ENCODE data around the gene KRT86.
"Not testable (repeated sequence)": the region's sequence is repeated elsewhere in the genome, so short reads cannot be mapped to it uniquely, and the experiment has no call there.

The KRT86 gene

DNA sequence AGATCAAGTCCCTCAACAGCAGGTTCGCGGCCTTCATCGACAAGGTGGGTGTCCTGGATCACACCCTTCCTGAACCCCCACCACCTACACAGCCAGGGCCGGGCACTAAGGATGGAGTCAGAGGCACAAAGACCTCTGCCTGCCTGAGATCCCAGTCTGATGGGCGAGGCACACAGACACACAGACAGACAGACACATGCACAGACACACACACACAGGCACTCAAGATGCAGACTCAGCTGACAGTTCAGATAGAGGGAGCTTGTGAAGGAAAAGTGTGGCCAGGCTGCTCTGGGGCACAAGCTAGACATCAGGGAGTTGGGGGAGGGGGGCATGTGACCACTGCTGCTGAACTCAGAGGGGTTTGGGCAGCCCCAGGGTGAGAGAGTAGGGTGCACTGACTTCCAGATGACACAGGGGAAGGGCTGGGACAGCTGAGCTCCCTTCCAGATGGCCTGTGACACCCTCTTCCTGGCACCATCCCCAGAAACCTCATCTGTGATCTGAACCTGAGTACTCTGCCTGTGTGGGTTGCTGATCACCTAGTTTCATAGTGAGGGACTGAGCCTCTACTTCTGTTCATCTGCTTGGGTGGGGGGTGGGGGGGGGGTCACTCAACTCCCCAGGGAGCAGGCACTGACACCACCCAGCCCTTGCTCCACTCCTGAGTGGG lies 27.9 kb downstream of the KRT86 start:
- not testable (repeated sequence) for H3K9me3 ChIP-seq (ENCODE audit: control insufficient read depth, insufficient read depth, low read depth, low read length); H3K9ac ChIP-seq (ENCODE audit: low read length); H3K36me3 ChIP-seq (ENCODE audit: control insufficient read depth, insufficient read depth, low read length); H3K4me3 ChIP-seq (ENCODE audit: low read depth, low read length); H3K4me1 ChIP-seq (ENCODE audit: control insufficient read depth, insufficient read depth, low read length); H3K27ac ChIP-seq (ENCODE audit: low read depth, low read length)
- peaks cover 29% of the 10 kb centered on the region for H3K27me3 ChIP-seq (ENCODE audit: control insufficient read depth, insufficient read depth, low read length)

- Histone ChIP-seq H3K27me3 (ENCODE audit: control insufficient read depth, insufficient read depth, low read length) (peaks cover 44% of the 10 kb centered on the region), H3K4me1 (ENCODE audit: control insufficient read depth, insufficient read depth, low read length) (peaks cover 11% of the 10 kb centered on the region)
- not testable (repeated sequence) for H3K9me3 ChIP-seq (ENCODE audit: control insufficient read depth, insufficient read depth, low read depth, low read length); H3K4me3 ChIP-seq (ENCODE audit: low read depth, low read length); H3K27ac ChIP-seq (ENCODE audit: low read depth, low read length); H3K36me3 ChIP-seq (ENCODE audit: control insufficient read depth, insufficient read depth, low read length); H3K9ac ChIP-seq (ENCODE audit: low read length)
These were observed 30.5 kb downstream of the KRT86 start for GRCh38 chr12:52304941-52305411.

GRCh38 chr12:52305921-52306705 lies 31.7 kb downstream of the KRT86 start:
- Histone ChIP-seq H3K36me3 (ENCODE audit: control insufficient read depth, insufficient read depth, low read length) (no peaks in the 10 kb centered on the region), H3K9ac (ENCODE audit: low read length) (no peak overlapping the region), H3K9me3 (ENCODE audit: control insufficient read depth, insufficient read depth, low read depth, low read length) (no peaks in the 10 kb centered on the region), H3K4me1 (ENCODE audit: control insufficient read depth, insufficient read depth, low read length) (peaks cover 11% of the 10 kb centered on the region), H3K27me3 (ENCODE audit: control insufficient read depth, insufficient read depth, low read length) (peaks cover 56% of the 10 kb centered on the region), H3K4me3 (ENCODE audit: low read depth, low read length) (no peak overlapping the region), H3K27ac (ENCODE audit: low read depth, low read length) (no peak overlapping the region)

GRCh38 chr12:52306731-52307130 lies 32.3 kb downstream of the KRT86 start:
- Histone ChIP-seq H3K4me1 (ENCODE audit: control insufficient read depth, insufficient read depth, low read length) (peaks cover 9% of the 10 kb centered on the region), H3K27me3 (ENCODE audit: control insufficient read depth, insufficient read depth, low read length) (peaks cover 62% of the 10 kb centered on the region), H3K27ac (ENCODE audit: low read depth, low read length) (no peak overlapping the region), H3K9me3 (ENCODE audit: control insufficient read depth, insufficient read depth, low read depth, low read length) (no peaks in the 10 kb centered on the region), H3K9ac (ENCODE audit: low read length) (no peak overlapping the region), H3K4me3 (ENCODE audit: low read depth, low read length) (no peak overlapping the region), H3K36me3 (ENCODE audit: control insufficient read depth, insufficient read depth, low read length) (no peaks in the 10 kb centered on the region)

- no peaks in the 10 kb centered on the region for H3K36me3 ChIP-seq (ENCODE audit: control insufficient read depth, insufficient read depth, low read length)
- H3K27me3 ChIP-seq (ENCODE audit: control insufficient read depth, insufficient read depth, low read length) = peaks cover 75% of the 10 kb centered on the region
- no peak overlapping the region for H3K27ac ChIP-seq (ENCODE audit: low read depth, low read length)
- H3K9ac ChIP-seq (ENCODE audit: low read length) = peak overlapping the region; percentile 25
- H3K4me1 ChIP-seq (ENCODE audit: control insufficient read depth, insufficient read depth, low read length) = peaks cover 9% of the 10 kb centered on the region
- peak overlapping the region; percentile 79 for H3K4me3 ChIP-seq (ENCODE audit: low read depth, low read length)
- H3K9me3 ChIP-seq (ENCODE audit: control insufficient read depth, insufficient read depth, low read depth, low read length) = no peaks in the 10 kb centered on the region
These were observed 33.7 kb downstream of the KRT86 start for GRCh38 chr12:52307836-52308805.

DNA sequence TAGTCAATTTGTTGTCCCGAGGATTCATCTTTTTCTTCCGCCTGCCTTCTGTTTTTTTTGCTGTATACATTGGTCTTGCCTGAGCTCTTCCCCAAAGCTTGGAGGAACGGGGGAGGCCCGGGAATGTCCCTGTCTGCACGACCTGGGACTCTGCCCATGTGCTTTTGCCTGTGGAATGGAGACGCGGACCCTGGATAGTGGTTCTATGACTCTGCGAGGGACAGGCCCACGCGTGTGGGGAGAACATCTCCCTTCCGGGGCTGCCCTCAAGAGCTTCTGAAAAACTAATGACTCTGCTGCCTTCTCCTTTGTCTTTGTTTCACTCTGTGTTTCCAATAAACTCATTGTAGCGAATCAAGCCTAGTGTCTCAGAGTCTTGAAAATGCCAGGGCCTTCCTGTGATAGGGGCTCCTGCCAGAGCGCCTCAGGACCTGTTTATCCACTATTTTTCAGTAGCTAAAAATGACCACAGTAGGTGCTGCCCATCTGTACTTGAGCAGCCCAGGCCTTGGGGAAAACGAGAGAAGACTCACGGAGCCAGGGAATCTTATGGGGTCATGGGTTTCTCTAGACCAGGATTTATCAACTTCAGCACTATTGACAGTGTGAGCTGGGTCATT lies 34.5 kb downstream of the KRT86 start:
- H3K27me3 ChIP-seq (ENCODE audit: control insufficient read depth, insufficient read depth, low read length) = peaks cover 77% of the 10 kb centered on the region
- H3K36me3 ChIP-seq (ENCODE audit: control insufficient read depth, insufficient read depth, low read length) = no peaks in the 10 kb centered on the region
- H3K4me1 ChIP-seq (ENCODE audit: control insufficient read depth, insufficient read depth, low read length) = peaks cover 9% of the 10 kb centered on the region
- peak overlapping the region; percentile 79 for H3K4me3 ChIP-seq (ENCODE audit: low read depth, low read length)
- H3K9ac ChIP-seq (ENCODE audit: low read length) = no peak overlapping the region
- H3K27ac ChIP-seq (ENCODE audit: low read depth, low read length) = no peak overlapping the region
- H3K9me3 ChIP-seq (ENCODE audit: control insufficient read depth, insufficient read depth, low read depth, low read length) = no peaks in the 10 kb centered on the region

- no peak overlapping the region for H3K9ac ChIP-seq (ENCODE audit: low read length)
- H3K27ac ChIP-seq (ENCODE audit: low read depth, low read length) = no peak overlapping the region
- H3K27me3 ChIP-seq (ENCODE audit: control insufficient read depth, insufficient read depth, low read length) = peaks cover 78% of the 10 kb centered on the region
- H3K36me3 ChIP-seq (ENCODE audit: control insufficient read depth, insufficient read depth, low read length) = no peaks in the 10 kb centered on the region
- no peaks in the 10 kb centered on the region for H3K9me3 ChIP-seq (ENCODE audit: control insufficient read depth, insufficient read depth, low read depth, low read length)
- H3K4me3 ChIP-seq (ENCODE audit: low read depth, low read length) = no peak overlapping the region
- peaks cover 9% of the 10 kb centered on the region for H3K4me1 ChIP-seq (ENCODE audit: control insufficient read depth, insufficient read depth, low read length)
These were observed 36.3 kb downstream of the KRT86 start for GRCh38 chr12:52310622-52311284.

DNA sequence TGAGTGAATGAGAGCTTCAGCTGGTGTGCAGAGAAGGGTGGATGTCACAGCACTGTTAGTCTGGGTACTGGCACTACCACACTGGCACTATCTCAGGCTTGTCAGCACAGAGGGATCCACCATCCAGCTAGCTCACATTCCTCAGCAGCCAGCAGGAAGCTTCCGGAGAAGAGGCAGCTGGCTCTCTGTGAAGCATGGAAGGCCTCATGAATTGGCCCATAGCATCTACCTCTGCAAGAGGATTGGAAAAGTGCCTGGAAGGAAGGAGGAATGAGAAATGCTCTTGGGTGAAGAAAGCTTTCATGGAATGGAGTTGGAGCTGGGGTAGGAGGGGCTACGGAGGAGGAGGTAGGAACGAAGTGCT lies 36.8 kb downstream of the KRT86 start:
- H3K9ac ChIP-seq (ENCODE audit: low read length) = no peak overlapping the region
- H3K27me3 ChIP-seq (ENCODE audit: control insufficient read depth, insufficient read depth, low read length) = peaks cover 72% of the 10 kb centered on the region
- no peaks in the 10 kb centered on the region for H3K9me3 ChIP-seq (ENCODE audit: control insufficient read depth, insufficient read depth, low read depth, low read length)
- no peaks in the 10 kb centered on the region for H3K36me3 ChIP-seq (ENCODE audit: control insufficient read depth, insufficient read depth, low read length)
- H3K4me3 ChIP-seq (ENCODE audit: low read depth, low read length) = no peak overlapping the region
- H3K4me1 ChIP-seq (ENCODE audit: control insufficient read depth, insufficient read depth, low read length) = peaks cover 9% of the 10 kb centered on the region
- no peak overlapping the region for H3K27ac ChIP-seq (ENCODE audit: low read depth, low read length)

GRCh38 chr12:52312086-52312485 lies 37.6 kb downstream of the KRT86 start:
- Histone ChIP-seq H3K27me3 (ENCODE audit: control insufficient read depth, insufficient read depth, low read length) (peaks cover 64% of the 10 kb centered on the region), H3K9ac (ENCODE audit: low read length) (no peak overlapping the region), H3K27ac (ENCODE audit: low read depth, low read length) (no peak overlapping the region), H3K36me3 (ENCODE audit: control insufficient read depth, insufficient read depth, low read length) (no peaks in the 10 kb centered on the region), H3K4me1 (ENCODE audit: control insufficient read depth, insufficient read depth, low read length) (peaks cover 9% of the 10 kb centered on the region), H3K9me3 (ENCODE audit: control insufficient read depth, insufficient read depth, low read depth, low read length) (no peaks in the 10 kb centered on the region), H3K4me3 (ENCODE audit: low read depth, low read length) (no peak overlapping the region)

GRCh38 chr12:52313461-52313860 lies 39.0 kb downstream of the KRT86 start:
- no peak overlapping the region for H3K27ac ChIP-seq (ENCODE audit: low read depth, low read length)
- no peak overlapping the region for H3K9ac ChIP-seq (ENCODE audit: low read length)

More at GRCh38 chr12:52313461-52313860, 39.0 kb downstream of the KRT86 start:
- Histone ChIP-seq H3K4me3 (ENCODE audit: low read depth, low read length) (no peak overlapping the region), H3K27me3 (ENCODE audit: control insufficient read depth, insufficient read depth, low read length) (peaks cover 50% of the 10 kb centered on the region), H3K4me1 (ENCODE audit: control insufficient read depth, insufficient read depth, low read length) (peaks cover 6% of the 10 kb centered on the region), H3K9me3 (ENCODE audit: control insufficient read depth, insufficient read depth, low read depth, low read length) (no peaks in the 10 kb centered on the region), H3K36me3 (ENCODE audit: control insufficient read depth, insufficient read depth, low read length) (no peaks in the 10 kb centered on the region)
